HEK293T (cell line): ENCODE measurements around the gene GTPBP1.

Experiments
- CTCF ChIA-PET: fragments of 350-600 bp; formaldehyde crosslinking; extraction: SDS; loops from one replicate; lab custom pipeline; 2021; ENCODE audit warnings: antibody characterized with exemption, inconsistent platforms; lab: Yijun Ruan, JAX
- POLR2A ChIA-PET: fragments of 350-600 bp; formaldehyde crosslinking; extraction: SDS; loops from one replicate; lab custom pipeline; 2020; ENCODE audit warnings: antibody characterized with exemption, inconsistent platforms; lab: Yijun Ruan, JAX
- DNase-seq: peaks from one replicate; pipeline ENCODE4 v3.0.0; 2012; ENCODE audit warnings: mixed read lengths; ENCODE audit errors: extremely low spot score
- ARNT ChIP-seq: fragments of 450-650 bp; IDR thresholded peaks from 2 replicates; pipeline ENCODE4 v1.6.1; 2017; ENCODE audit warnings: mild to moderate bottlenecking
- BHLHE40 ChIP-seq: fragments of 450-650 bp; IDR thresholded peaks from 2 replicates; pipeline ENCODE4 v1.6.1; 2016; ENCODE audit warnings: mild to moderate bottlenecking, moderate library complexity, borderline replicate concordance
- CTBP1 ChIP-seq: fragments of 450-650 bp; IDR thresholded peaks from 2 replicates; pipeline ENCODE4 v1.6.1; 2016; ENCODE audit warnings: borderline replicate concordance
- ELF4 ChIP-seq: fragments of 450-650 bp; IDR thresholded peaks from 2 replicates; pipeline ENCODE4 v1.6.1; 2017; ENCODE audit warnings: antibody characterized with exemption
- FOXA1 ChIP-seq: fragments of 450-650 bp; IDR thresholded peaks from 2 replicates; pipeline ENCODE4 v1.6.1; 2016; ENCODE audit warnings: mild to moderate bottlenecking
- FOXK2 ChIP-seq: fragments of 450-650 bp; IDR thresholded peaks from 2 replicates; pipeline ENCODE4 v1.6.1; 2016; ENCODE audit warnings: mild to moderate bottlenecking
- FOXM1 ChIP-seq: fragments of 450-650 bp; IDR thresholded peaks from 2 replicates; pipeline ENCODE4 v1.6.1; 2017; ENCODE audit warnings: mild to moderate bottlenecking, borderline replicate concordance
- HDGF ChIP-seq: fragments of 450-650 bp; IDR thresholded peaks from 2 replicates; pipeline ENCODE4 v1.6.1; 2017; ENCODE audit warnings: antibody characterized with exemption, borderline replicate concordance
- L3MBTL2 ChIP-seq: fragments of 450-650 bp; conservative IDR thresholded peaks from 2 replicates; pipeline ENCODE4 v1.6.1; 2016; ENCODE audit warnings: mild to moderate bottlenecking
- LEF1 ChIP-seq: fragments of 450-650 bp; IDR thresholded peaks from 2 replicates; pipeline ENCODE4 v1.6.1; 2017; ENCODE audit warnings: mild to moderate bottlenecking, borderline replicate concordance
- NFRKB ChIP-seq: fragments of 450-650 bp; IDR thresholded peaks from 2 replicates; pipeline ENCODE4 v1.6.1; 2016; ENCODE audit warnings: mild to moderate bottlenecking, moderate library complexity
- SP1 ChIP-seq: fragments of 450-650 bp; IDR thresholded peaks from 2 replicates; pipeline ENCODE4 v1.6.1; 2017
- SUZ12 ChIP-seq: fragments of 450-650 bp; IDR thresholded peaks from 2 replicates; pipeline ENCODE4 v1.6.1; 2016; ENCODE audit warnings: mild to moderate bottlenecking
- TARDBP ChIP-seq: fragments of 450-650 bp; IDR thresholded peaks from 2 replicates; pipeline ENCODE4 v1.6.1; 2016
- ZNF384 ChIP-seq: fragments of 450-650 bp; IDR thresholded peaks from 2 replicates; pipeline ENCODE4 v1.6.1; 2016
- TF ChIP-seq, protein P1 (sequence below): fragments of 450-650 bp; IDR thresholded peaks from 2 replicates; pipeline ENCODE4 v1.6.1; 2016

GTPBP1 gene

DNA sequence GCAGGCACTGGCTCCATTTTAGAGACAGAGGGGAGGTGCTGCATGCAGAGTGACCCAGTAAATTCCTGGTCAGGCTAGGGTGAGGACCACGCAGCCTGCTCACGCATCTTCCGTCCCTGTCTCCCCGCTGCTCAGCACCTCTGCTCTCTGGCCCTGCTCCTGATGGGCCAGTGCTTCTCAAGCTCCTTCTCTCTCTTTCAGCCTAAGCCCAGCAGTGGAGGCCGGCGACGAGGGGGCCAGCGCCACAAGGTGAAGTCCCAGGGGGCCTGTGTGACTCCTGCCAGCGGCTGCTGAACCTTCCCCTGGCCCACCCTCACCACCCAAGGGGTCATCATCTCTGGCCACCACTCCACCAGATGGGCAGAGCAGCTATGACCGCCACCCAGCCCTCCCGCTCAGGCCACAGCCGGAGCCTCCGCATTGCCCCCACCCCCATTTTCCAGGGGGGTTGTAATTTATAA, 24.7 kb downstream of the GTPBP1 start:
- DNase-seq, result no peak
- TF ChIP-seq FOXM1 (no peak), TARDBP (no peak), BHLHE40 (no peak), FOXA1 (no peak), NFRKB (no peak), HDGF (no peak), ZNF384 (no peak), SUZ12 (no peak)
- CTCF ChIA-PET, result interaction anchor here (1.1 kb wide), 1 partner anchor 9 kb away, joined by 3 read pairs; no protein-coding TSS in a partner anchor
- POLR2A ChIA-PET, result no interaction called here

DNA sequence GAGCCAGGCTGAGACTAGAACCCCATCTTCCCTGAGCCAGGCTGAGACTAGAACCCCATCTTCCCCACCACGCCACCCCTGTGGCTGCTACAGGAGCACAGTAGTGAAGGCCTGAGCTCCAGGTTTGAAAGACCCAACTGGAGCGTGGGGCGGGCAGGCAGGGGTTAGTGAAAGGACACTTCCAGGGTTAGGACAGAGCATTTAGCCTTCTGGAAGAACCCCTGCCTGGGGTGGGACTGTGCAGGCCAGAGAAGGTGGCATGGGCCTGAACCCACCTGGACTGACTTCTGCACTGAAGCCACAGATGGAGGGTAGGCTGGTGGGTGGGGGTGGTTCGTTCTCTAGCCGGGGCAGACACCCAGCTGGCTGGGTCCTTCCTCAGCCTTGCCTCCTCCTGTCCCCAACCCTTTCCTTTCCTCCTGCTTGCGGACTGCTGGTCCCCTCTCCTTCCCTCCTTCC, 26.0 kb downstream of the GTPBP1 start:
- TF ChIP-seq FOXA1, result no peak
- TF ChIP-seq HDGF, result no peak
- no peak for TF ChIP-seq TARDBP
- no peak for TF ChIP-seq FOXK2
- TF ChIP-seq CTBP1, result no peak
- TF ChIP-seq BHLHE40, result no peak
- TF ChIP-seq LEF1, result no peak
- no peak for TF ChIP-seq FOXM1
- TF ChIP-seq ELF4, result no peak
- TF ChIP-seq NFRKB, result no peak
- no peak for TF ChIP-seq SUZ12
- CTCF ChIA-PET, result interaction anchor here (1.1 kb wide), 1 partner anchor 10 kb away, joined by 3 read pairs; no protein-coding TSS in a partner anchor
- POLR2A ChIA-PET, result interaction anchor here (1.4 to 1.9 kb wide), 2 partner anchors 10 to 24 kb away, joined by 3 to 6 read pairs; no protein-coding TSS in a partner anchor
- DNase-seq, result no peak

DNA sequence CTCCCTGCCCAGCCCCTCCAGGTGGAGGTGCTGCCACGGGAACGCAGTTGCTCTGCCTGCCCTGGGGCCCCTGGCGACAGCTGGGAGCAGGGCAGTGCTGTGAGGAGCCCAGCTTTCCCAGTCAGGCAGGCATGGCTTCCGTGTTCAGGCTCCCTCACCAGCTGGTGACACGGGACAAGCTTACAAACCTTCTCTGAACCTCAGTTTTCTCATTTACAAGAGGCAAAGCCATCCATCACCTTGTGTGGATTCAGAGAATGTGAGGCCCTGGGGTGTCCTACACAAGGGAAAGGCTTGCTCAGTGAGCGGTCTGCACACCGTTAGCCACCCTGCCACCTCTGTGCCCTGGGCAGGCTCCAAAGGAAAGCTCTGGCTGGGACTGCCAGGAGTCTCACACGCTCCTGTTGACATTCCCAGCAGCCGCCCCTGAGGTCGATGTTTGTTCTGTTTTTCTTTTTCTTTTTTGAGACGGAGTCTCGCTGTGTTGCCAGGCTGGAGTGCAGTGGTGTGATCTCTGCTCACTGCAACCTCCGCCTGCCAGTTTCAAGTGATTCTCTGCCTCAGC, 26.6 kb downstream of the GTPBP1 start:
- ChIA-PET POLR2A (interaction anchor here (1.0 to 1.9 kb wide), 5 partner anchors 9 to 587 kb away, joined by 3 to 6 read pairs (median 4); partner anchors contain the start of gene RPL3), CTCF (interaction anchor here (0.6 to 2.8 kb wide), 4 partner anchors 10 to 1623 kb away, joined by 3 to 12 read pairs (median 7); no protein-coding TSS in a partner anchor)
- DNase-seq, result no peak
- TF ChIP-seq SP1, result no peak
- no peak for TF ChIP-seq TARDBP
- no peak for TF ChIP-seq ELF4
- no peak for TF ChIP-seq L3MBTL2
- no peak for TF ChIP-seq ARNT
- no peak for TF ChIP-seq LEF1
- no peak for TF ChIP-seq NFRKB
- TF ChIP-seq FOXK2, result no peak
- TF ChIP-seq, protein P1, sequence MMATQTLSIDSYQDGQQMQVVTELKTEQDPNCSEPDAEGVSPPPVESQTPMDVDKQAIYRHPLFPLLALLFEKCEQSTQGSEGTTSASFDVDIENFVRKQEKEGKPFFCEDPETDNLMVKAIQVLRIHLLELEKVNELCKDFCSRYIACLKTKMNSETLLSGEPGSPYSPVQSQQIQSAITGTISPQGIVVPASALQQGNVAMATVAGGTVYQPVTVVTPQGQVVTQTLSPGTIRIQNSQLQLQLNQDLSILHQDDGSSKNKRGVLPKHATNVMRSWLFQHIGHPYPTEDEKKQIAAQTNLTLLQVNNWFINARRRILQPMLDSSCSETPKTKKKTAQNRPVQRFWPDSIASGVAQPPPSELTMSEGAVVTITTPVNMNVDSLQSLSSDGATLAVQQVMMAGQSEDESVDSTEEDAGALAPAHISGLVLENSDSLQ, result no peak
- no peak for TF ChIP-seq HDGF
- no peak for TF ChIP-seq SUZ12
- no peak for TF ChIP-seq FOXA1
- TF ChIP-seq BHLHE40, result no peak
- no peak for TF ChIP-seq ZNF384

DNA sequence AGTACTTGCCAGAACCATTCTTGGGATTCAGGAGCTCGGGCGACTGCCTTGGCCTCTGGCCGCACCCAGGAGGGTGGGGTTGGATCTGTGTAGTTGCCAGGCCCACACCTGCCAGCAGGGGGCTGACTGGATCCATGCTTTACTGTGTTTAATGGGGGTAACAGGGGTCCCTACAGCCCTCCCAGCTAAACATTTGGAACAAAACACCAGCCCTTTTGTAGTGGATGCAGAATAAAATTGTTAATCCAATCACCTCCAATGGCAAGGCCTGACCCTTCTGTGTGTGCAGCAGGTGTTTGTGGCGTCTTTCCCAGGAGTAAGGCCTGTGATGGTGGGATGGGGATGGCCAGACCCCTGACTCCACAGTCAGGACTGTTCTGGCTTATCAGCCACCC, 27.6 kb downstream of the GTPBP1 start:
- peak; percentile 79 for DNase-seq
- POLR2A ChIA-PET, result interaction anchor here (1.0 to 1.9 kb wide), 5 partner anchors 8 to 586 kb away, joined by 3 to 6 read pairs (median 4); partner anchors contain the start of gene RPL3
- CTCF ChIA-PET, result interaction anchor here (0.6 to 2.8 kb wide), 6 partner anchors 9 to 35 kb away, joined by 3 to 12 read pairs (median 6); no protein-coding TSS in a partner anchor
- TF ChIP-seq ZNF384 (no peak), HDGF (0 out of 2 replicates have a peak, but pooled peaks have one; percentile 2), BHLHE40 (no peak)

DNA sequence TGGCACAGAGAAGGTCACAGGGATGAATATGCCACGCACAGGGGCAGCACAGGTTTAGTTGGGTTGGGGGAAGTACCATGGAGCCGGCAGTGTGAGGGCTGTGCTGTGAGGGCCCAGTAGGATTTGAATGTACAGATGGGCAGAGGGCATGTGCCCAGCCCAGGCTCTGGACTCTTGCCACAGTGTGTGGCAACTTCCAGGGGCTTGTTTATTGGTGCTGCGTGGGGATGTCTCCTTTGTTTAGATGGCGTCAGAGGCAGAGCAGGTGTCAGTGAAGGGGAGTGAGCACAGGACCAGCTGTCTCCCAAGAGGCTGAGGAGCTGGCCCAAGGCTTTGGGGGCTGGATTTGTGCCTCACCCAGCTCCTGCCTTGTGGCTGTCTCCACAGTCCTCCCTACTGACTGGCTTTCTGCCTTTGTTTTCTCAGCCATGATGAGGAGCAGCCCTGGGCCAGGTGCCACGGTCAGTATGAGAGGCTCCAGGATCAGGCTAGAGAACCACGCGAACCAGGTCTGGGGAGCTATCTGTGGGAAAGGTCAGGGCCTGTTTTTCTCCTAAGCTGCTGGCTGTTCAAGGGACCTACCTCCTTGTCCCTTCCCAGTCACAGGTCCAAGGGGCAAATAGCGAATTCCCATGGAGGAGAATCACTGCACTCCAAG, 28.1 kb downstream of the GTPBP1 start:
- ChIA-PET POLR2A (interaction anchor here (1.5 kb wide), 2 partner anchors 9 to 35 kb away, joined by 4 read pairs; no protein-coding TSS in a partner anchor), CTCF (interaction anchor here (0.6 to 2.8 kb wide), 7 partner anchors 8 to 35 kb away, joined by 3 to 12 read pairs (median 6); no protein-coding TSS in a partner anchor)
- TF ChIP-seq ZNF384, result no peak
- TF ChIP-seq FOXA1, result no peak
- no peak for TF ChIP-seq HDGF
- no peak for DNase-seq

DNA sequence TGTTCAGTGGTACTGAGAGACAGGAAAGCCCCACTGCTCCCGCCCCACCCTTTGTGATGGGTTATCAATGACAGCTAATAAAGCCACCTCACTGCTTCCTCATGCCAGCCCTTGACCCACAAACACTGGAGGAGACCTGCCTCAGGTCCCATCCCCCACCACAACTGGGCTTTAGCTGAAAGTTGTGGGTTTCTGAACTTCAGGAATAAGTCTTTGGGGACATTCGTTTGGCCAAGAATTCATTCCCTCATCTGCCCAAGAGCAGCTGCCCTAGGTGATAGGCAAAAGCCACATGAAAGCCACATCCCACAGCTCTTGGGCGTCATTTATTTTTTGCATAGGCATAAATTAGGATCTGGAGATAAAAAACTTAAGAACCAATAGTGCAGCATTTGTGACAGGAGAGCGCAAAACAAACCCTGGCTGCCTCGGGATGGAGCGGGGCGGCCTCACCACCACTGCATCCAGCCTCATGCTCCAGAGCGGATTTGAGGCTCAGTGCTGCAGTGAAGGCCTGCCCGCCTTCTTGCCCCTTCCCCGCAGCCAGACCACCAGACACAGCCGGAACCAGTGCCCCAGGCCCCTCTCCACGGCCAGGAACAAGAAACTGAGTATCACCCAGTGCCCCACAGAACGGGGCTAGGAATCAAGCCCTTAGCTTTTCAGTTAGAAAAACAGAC, 28.8 kb downstream of the GTPBP1 start:
- DNase-seq, result no peak
- ChIA-PET CTCF (interaction anchor here (0.6 to 2.8 kb wide), 5 partner anchors 8 to 34 kb away, joined by 3 to 10 read pairs (median 6); no protein-coding TSS in a partner anchor), POLR2A (interaction anchor here (1.5 kb wide), 1 partner anchor 8 kb away, joined by 4 read pairs; no protein-coding TSS in a partner anchor)
- TF ChIP-seq, protein P1, result no peak
- TF ChIP-seq FOXM1 (no peak), HDGF (no peak)
